ENCODE data around the gene CPEB3. TPM values are rescaled to one million over a fixed set of nuclear protein-coding genes. Genes with fewer than 3 reads are reported as not detected.

The CPEB3 gene
- total and polyA plus RNA-seq, 9 of the 15 experiments (the other 6 are each of a cell fraction or from before 2014, with no cell fraction given) = 0.15 to 1.2 (median 0.51) TPM

- TF ChIP-seq TFE3 (CRISPR knock-in tag; IDR thresholded peaks at IDR 0.05) (no peak), STAG1 (CRISPR knock-in tag; IDR thresholded peaks at IDR 0.05; ENCODE audit: borderline replicate concordance) (no peak), ZC3H11A (IDR thresholded peaks at IDR 0.05; ENCODE audit: low read depth, low read length) (no peak), IRF2 (CRISPR knock-in tag; IDR thresholded peaks at IDR 0.05) (no peak), HINFP (tag; conservative IDR thresholded peaks at IDR 0.05; ENCODE audit: low read depth) (no peak), KDM4B (IDR thresholded peaks at IDR 0.05; ENCODE audit: borderline replicate concordance in 2 of 2, low read depth in 1 of 2) (no peak), PHF21A (IDR thresholded peaks at IDR 0.05; ENCODE audit: borderline replicate concordance, low read depth) (no peak), ZNF785 (CRISPR knock-in tag; IDR thresholded peaks at IDR 0.05) (no peak)
- TF ChIP-seq, protein P1, sequence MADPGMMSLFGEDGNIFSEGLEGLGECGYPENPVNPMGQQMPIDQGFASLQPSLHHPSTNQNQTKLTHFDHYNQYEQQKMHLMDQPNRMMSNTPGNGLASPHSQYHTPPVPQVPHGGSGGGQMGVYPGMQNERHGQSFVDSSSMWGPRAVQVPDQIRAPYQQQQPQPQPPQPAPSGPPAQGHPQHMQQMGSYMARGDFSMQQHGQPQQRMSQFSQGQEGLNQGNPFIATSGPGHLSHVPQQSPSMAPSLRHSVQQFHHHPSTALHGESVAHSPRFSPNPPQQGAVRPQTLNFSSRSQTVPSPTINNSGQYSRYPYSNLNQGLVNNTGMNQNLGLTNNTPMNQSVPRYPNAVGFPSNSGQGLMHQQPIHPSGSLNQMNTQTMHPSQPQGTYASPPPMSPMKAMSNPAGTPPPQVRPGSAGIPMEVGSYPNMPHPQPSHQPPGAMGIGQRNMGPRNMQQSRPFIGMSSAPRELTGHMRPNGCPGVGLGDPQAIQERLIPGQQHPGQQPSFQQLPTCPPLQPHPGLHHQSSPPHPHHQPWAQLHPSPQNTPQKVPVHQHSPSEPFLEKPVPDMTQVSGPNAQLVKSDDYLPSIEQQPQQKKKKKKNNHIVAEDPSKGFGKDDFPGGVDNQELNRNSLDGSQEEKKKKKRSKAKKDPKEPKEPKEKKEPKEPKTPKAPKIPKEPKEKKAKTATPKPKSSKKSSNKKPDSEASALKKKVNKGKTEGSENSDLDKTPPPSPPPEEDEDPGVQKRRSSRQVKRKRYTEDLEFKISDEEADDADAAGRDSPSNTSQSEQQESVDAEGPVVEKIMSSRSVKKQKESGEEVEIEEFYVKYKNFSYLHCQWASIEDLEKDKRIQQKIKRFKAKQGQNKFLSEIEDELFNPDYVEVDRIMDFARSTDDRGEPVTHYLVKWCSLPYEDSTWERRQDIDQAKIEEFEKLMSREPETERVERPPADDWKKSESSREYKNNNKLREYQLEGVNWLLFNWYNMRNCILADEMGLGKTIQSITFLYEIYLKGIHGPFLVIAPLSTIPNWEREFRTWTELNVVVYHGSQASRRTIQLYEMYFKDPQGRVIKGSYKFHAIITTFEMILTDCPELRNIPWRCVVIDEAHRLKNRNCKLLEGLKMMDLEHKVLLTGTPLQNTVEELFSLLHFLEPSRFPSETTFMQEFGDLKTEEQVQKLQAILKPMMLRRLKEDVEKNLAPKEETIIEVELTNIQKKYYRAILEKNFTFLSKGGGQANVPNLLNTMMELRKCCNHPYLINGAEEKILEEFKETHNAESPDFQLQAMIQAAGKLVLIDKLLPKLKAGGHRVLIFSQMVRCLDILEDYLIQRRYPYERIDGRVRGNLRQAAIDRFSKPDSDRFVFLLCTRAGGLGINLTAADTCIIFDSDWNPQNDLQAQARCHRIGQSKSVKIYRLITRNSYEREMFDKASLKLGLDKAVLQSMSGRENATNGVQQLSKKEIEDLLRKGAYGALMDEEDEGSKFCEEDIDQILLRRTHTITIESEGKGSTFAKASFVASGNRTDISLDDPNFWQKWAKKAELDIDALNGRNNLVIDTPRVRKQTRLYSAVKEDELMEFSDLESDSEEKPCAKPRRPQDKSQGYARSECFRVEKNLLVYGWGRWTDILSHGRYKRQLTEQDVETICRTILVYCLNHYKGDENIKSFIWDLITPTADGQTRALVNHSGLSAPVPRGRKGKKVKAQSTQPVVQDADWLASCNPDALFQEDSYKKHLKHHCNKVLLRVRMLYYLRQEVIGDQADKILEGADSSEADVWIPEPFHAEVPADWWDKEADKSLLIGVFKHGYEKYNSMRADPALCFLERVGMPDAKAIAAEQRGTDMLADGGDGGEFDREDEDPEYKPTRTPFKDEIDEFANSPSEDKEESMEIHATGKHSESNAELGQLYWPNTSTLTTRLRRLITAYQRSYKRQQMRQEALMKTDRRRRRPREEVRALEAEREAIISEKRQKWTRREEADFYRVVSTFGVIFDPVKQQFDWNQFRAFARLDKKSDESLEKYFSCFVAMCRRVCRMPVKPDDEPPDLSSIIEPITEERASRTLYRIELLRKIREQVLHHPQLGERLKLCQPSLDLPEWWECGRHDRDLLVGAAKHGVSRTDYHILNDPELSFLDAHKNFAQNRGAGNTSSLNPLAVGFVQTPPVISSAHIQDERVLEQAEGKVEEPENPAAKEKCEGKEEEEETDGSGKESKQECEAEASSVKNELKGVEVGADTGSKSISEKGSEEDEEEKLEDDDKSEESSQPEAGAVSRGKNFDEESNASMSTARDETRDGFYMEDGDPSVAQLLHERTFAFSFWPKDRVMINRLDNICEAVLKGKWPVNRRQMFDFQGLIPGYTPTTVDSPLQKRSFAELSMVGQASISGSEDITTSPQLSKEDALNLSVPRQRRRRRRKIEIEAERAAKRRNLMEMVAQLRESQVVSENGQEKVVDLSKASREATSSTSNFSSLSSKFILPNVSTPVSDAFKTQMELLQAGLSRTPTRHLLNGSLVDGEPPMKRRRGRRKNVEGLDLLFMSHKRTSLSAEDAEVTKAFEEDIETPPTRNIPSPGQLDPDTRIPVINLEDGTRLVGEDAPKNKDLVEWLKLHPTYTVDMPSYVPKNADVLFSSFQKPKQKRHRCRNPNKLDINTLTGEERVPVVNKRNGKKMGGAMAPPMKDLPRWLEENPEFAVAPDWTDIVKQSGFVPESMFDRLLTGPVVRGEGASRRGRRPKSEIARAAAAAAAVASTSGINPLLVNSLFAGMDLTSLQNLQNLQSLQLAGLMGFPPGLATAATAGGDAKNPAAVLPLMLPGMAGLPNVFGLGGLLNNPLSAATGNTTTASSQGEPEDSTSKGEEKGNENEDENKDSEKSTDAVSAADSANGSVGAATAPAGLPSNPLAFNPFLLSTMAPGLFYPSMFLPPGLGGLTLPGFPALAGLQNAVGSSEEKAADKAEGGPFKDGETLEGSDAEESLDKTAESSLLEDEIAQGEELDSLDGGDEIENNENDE (IDR thresholded peaks at IDR 0.05; ENCODE audit: low read depth, low read length) = no peak
- TF ChIP-seq, protein P2, sequence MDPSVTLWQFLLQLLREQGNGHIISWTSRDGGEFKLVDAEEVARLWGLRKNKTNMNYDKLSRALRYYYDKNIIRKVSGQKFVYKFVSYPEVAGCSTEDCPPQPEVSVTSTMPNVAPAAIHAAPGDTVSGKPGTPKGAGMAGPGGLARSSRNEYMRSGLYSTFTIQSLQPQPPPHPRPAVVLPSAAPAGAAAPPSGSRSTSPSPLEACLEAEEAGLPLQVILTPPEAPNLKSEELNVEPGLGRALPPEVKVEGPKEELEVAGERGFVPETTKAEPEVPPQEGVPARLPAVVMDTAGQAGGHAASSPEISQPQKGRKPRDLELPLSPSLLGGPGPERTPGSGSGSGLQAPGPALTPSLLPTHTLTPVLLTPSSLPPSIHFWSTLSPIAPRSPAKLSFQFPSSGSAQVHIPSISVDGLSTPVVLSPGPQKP (CRISPR knock-in tag; IDR thresholded peaks at IDR 0.05) = no peak
Observed at GRCh38 chr10:92183199-92183598, 107.7 kb downstream of the CPEB3 start (continued).

Data from K562 (cell line).